GM23248 (cell line): Measurements from ENCODE around the gene DNAJB7.

Experiments
- EZH2 ChIP-seq: fragments of 200-600 bp; sonication (generic); IDR thresholded peaks from 2 replicates; pipeline ENCODE4 v1.6.1; 2018; ENCODE audit warnings: antibody characterized with exemption, mild to moderate bottlenecking; ENCODE audit not compliant: insufficient read depth, poor library complexity, severe bottlenecking
- EZH2phosphoT487 ChIP-seq: fragments of 200-600 bp; sonication (generic); IDR thresholded peaks from 2 replicates; pipeline ENCODE4 v1.6.1; 2018; ENCODE audit warnings: antibody characterized with exemption, moderate library complexity, mild to moderate bottlenecking, low read depth; ENCODE audit not compliant: insufficient read depth

DNA sequence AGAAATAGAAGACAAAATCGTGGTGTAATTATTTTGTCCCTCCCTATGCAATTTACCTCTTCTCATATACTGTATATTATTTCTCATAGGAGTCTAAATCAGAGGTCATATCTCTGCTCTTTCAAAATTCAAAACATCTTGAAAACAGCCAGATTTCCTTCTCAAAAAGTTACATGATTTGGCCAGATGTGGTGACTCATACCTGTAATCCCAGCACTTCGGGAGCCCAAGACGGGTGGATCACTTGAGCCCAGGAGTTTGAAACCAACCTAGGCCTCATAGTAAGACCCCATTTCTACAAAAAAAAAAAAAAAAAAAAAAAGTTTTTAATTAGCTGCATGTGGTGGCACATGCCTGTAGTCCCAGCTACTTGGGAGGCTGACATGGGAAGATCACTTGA lies 29.0 kb upstream of the DNAJB7 start:
- no peak for TF ChIP-seq EZH2
- no peak for TF ChIP-seq EZH2phosphoT487
